AG08395 (cell line): ENCODE data around the gene C1QA.

Source experiments
- DNase-seq: peaks from one replicate; pipeline ENCODE4 v3.0.0; 2012; ENCODE audit warnings: mixed read lengths, low spot score

C1QA gene, protein sequence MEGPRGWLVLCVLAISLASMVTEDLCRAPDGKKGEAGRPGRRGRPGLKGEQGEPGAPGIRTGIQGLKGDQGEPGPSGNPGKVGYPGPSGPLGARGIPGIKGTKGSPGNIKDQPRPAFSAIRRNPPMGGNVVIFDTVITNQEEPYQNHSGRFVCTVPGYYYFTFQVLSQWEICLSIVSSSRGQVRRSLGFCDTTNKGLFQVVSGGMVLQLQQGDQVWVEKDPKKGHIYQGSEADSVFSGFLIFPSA

GRCh38 chr1:22636353-22636752, at the start of gene C1QA:
Gene C1QA (plus strand): TSS chr1:22636628. CDS start chr1:22637617, 989 bp downstream.
- no peak for DNase-seq

DNA sequence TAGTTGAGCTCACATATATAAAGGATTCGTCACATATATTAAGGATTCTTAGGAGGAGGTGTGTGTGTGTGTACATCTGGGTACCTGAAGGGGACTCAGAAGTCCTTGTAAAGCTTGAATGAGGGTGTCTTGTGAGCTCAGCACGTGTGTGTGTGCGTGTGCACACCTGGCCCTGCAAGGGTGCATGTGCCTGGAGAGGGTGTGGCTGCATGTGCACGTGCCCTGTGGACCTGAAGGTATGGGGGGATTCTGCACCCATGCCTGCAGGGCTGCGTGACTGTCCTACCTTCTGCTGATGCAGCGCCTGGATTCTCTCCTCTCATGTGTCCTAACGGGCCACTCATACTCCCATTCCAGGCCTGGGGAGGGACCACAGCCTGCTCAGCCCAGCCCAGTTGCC, 49.2 kb upstream of the C1QA start:
- DNase-seq = no peak

DNA sequence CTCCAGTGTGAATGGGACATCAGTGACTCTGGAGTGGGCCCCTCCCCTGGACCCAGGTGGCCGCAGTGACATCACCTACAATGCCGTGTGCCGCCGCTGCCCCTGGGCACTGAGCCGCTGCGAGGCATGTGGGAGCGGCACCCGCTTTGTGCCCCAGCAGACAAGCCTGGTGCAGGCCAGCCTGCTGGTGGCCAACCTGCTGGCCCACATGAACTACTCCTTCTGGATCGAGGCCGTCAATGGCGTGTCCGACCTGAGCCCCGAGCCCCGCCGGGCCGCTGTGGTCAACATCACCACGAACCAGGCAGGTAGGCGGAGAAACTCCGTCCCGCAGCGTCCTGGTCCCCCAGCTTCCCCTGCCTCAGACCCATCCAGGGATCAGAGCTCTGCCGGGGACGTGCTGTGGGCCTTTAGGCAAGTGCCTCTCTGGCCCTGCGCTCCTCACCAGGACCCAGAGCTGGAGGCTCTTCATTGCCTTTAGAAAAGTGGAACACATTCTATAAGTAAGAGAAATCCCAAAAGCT, 47.5 kb upstream of the C1QA start:
- no peak for DNase-seq

- no peak for DNase-seq
These were observed 44.9 kb upstream of the C1QA start for GRCh38 chr1:22591576-22591975.

- no peak for DNase-seq
These were observed 44.4 kb upstream of the C1QA start for GRCh38 chr1:22592051-22592450.

- no peak for DNase-seq
These were observed 43.3 kb upstream of the C1QA start for GRCh38 chr1:22592919-22593790.

DNA sequence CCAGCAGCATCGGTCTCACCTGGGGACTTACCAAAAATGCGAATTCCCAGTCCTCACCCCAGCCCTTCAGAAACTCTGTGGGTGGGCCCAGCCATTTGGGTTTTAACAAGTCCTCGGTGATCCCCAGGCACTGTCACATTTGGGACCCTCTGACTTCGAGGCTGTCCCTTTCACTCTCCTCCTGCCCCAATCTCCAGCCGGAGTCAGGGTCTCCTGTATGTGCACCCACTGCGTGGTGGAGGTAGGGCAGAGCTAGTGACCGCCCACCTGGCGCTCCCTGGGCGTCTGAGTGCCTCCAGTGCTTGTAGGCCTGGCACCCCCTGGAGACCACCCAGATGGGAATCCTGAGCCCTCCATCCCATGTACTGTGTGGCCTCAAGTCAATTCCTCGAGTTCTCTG, 42.0 kb upstream of the C1QA start:
- DNase-seq = no peak

DNA sequence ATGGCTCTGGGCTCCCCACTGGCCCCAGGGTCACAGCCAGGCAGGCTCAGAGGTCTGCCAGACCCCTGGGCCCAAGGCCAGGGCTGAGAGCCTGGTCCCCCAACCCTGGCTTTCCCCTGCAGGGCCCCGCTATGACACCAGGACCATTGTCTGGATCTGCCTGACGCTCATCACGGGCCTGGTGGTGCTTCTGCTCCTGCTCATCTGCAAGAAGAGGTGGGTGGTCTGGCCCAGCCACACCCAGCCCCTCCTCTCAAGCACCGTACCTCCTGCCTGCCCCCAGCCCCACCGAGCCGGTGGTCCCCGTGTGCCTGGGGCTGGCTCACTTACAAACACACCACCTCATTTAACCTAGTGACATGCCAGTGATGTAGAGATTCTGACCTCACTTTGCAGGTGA, 41.3 kb upstream of the C1QA start:
- DNase-seq = no peak

GRCh38 chr1:22597301-22597965, 39.0 kb upstream of the C1QA start:
- no peak for DNase-seq

GRCh38 chr1:22597996-22598395, 38.4 kb upstream of the C1QA start:
- DNase-seq = no peak

DNA sequence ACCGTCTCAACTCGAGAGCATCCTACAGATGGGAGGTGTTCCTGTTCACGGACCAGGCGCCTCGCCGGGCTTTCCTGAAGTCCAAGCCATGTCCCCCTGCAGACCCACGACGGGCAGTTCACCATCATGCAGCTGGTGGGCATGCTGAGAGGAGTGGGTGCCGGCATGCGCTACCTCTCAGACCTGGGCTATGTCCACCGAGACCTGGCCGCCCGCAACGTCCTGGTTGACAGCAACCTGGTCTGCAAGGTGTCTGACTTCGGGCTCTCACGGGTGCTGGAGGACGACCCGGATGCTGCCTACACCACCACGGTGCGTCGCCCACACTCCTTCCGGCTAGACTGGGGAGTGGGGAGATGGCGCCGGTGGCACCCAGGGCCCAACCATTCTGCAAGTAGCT, 37.7 kb upstream of the C1QA start:
- DNase-seq = no peak

- no peak for DNase-seq
These were observed 36.2 kb upstream of the C1QA start for GRCh38 chr1:22600071-22600816.

DNA sequence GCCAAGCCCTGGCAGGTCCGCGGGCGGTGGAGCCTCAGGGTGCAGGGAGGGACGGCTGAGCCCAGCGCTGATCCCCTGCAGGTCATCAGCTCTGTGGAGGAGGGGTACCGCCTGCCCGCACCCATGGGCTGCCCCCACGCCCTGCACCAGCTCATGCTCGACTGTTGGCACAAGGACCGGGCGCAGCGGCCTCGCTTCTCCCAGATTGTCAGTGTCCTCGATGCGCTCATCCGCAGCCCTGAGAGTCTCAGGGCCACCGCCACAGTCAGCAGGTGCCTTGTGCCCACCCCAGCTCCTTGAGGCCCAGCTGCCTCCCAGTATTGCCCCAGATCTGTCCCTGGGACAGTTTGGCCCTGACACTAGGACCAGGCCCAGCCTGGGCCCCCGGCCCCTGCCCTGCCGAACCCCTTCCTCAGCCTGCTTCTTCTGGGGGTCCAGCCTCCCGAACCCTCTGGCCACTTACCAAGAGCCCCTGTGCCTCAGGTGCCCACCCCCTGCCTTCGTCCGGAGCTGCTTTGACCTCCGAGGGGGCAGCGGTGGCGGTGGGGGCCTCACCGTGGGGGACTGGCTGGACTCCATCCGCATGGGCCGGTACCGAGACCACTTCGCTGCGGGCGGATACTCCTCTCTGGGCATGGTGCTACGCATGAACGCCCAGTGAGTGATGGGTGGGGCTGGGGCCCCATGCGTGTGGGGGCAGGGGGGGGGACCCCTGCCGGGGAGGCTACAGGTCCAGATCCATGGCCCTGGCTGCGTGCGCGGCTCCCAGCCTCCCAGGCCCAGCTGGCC, 35.4 kb upstream of the C1QA start:
- no peak for DNase-seq

- DNase-seq = no peak
These were observed 34.8 kb upstream of the C1QA start for GRCh38 chr1:22601610-22602009.

GRCh38 chr1:22602060-22602740, 34.2 kb upstream of the C1QA start:
- no peak for DNase-seq

GRCh38 chr1:22606161-22606560, 30.3 kb upstream of the C1QA start:
- no peak for DNase-seq

GRCh38 chr1:22607154-22607553, 29.3 kb upstream of the C1QA start:
- DNase-seq = peak; percentile 14

DNA sequence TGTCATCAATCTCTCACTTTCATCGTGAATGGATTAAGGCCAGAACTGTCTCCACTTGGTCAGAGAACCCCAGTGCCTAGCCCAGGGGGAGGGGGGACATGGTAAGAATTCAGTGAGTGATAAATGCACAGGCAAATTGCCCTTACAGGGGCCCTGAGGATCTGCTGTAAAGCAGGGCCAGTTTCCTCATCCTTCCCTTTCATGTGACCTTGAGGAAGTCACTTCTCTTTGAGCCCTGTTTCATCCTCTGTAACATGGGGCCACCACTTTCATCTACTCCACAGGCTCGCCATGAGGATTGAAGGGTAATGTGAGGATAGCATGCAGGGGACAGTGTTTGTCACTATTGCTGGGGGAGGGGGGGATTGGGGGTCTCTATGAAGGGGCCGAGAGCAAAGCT, 28.1 kb upstream of the C1QA start:
- no peak for DNase-seq

DNA sequence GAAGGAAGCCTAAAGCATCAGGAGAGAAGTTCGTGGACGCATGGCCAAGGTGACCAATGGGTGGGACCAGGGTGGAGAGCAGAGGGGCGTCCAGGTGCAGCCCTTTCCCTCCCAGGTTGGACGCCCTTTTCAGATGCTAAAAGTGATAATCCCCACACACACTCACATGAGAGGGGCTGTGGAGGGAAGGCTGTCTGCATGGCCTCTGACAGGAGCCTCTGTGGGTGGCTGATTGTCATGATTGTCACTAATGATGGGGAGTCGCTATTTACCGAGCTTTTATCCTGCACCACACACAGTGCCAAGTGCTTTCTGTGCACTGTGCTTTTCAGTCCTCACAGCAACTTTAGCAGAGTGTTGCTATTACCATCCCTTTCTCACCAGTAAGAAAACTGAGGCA, 27.1 kb upstream of the C1QA start:
- no peak for DNase-seq

DNA sequence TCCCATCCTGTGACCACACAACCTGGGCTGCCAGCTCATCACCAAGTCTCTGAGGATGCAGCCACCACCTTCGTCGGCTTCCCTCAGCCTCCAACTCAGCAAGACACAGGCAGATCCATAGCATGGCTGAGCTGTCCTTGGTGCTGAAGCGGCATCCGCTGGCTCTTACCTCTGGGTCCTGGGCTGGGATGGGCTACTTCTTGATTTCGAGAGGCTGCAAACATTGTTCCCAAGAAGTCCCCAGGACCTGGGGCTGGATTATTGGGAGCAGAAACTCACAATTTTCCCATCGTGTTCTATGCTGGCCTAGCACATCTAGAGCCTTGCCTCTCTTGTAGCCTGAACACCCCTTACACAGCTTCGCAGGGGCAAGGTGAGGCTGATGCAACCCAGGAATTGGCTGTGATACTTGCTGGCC, 24.9 kb upstream of the C1QA start:
- peak; percentile 41 for DNase-seq
